ENCODE measurements around the gene PAPSS2. TPM values are rescaled to one million over a fixed set of nuclear protein-coding genes. Genes with fewer than 3 reads are reported as not detected.

PAPSS2 gene
- total and polyA plus RNA-seq, 2 donors (not counting 3 experiments of a cell fraction or from before 2014, with no cell fraction given) = 27.9 to 82.6 TPM

DNA sequence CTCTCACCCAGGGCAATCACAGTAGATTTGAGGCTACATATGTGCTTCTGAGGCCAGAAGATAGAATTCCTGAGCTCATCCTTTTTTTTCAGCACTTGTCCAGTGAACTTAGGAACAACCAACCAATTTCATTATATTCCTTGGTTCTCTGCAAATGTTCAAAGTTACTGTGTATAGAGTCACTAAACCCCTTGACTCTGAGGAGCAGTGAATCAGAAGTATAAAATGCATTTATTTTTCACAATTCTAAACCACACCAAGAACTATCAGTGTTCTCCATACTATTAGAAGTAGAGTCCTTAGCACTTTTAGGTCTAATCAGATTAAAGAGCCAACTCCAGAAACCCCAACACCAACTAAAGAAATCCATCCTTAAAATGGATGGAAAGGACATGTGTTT lies 19.6 kb upstream of the PAPSS2 start:
- no peak overlapping the region for H3K27ac ChIP-seq (ENCODE audit: insufficient read depth, low read depth, low read length)
- H3K4me2 ChIP-seq (ENCODE audit: insufficient read depth, low read length) = no peak overlapping the region
- FAIRE-seq (no peak), DNase-seq (ENCODE audit: low read depth, low spot score) (no peak)
- H3K9ac ChIP-seq (replicated peaks; ENCODE audit: extremely low read depth, insufficient read depth, low read length) = no peak overlapping the region
- no peaks in the 10 kb centered on the region for H3K27me3 ChIP-seq (ENCODE audit: control insufficient read depth in 2 of 2, insufficient read depth in 2 of 2, low read length in 2 of 2)
- intact Hi-C loops (cut with micrococcal nuclease) = no loop called here
- BruUV-seq (replicated peaks) = no TSS peak
- dilution Hi-C loops (cut with MboI; ENCODE audit: extremely low pct_ligation_motif_present, low sequenced_read_pairs) = no loop called here
- no peaks in the 10 kb centered on the region for H3K79me2 ChIP-seq (ENCODE audit: control insufficient read depth, insufficient read depth, low read length)
- TF ChIP-seq JUN (IDR thresholded peaks at IDR 0.05; ENCODE audit: borderline replicate concordance, insufficient read depth, insufficient read length, low read depth) = no peak
- no peak for TF ChIP-seq EZH2 (IDR thresholded peaks at IDR 0.05; ENCODE audit: borderline replicate concordance, low read depth, low read length, severe bottlenecking)
- no peak for TF ChIP-seq MYC (IDR thresholded peaks at IDR 0.05; ENCODE audit: low read depth, low read length)
- TF ChIP-seq, protein P1, sequence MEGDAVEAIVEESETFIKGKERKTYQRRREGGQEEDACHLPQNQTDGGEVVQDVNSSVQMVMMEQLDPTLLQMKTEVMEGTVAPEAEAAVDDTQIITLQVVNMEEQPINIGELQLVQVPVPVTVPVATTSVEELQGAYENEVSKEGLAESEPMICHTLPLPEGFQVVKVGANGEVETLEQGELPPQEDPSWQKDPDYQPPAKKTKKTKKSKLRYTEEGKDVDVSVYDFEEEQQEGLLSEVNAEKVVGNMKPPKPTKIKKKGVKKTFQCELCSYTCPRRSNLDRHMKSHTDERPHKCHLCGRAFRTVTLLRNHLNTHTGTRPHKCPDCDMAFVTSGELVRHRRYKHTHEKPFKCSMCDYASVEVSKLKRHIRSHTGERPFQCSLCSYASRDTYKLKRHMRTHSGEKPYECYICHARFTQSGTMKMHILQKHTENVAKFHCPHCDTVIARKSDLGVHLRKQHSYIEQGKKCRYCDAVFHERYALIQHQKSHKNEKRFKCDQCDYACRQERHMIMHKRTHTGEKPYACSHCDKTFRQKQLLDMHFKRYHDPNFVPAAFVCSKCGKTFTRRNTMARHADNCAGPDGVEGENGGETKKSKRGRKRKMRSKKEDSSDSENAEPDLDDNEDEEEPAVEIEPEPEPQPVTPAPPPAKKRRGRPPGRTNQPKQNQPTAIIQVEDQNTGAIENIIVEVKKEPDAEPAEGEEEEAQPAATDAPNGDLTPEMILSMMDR (IDR thresholded peaks at IDR 0.05; ENCODE audit: extremely low read depth in 1 of 2, insufficient read depth in 1 of 2, low read depth in 1 of 2, low read length in 2 of 2) = no peak
- no peak for TF ChIP-seq FOS (IDR thresholded peaks at IDR 0.05; ENCODE audit: borderline replicate concordance, insufficient read depth, low read length)
- TF ChIP-seq, protein P2, sequence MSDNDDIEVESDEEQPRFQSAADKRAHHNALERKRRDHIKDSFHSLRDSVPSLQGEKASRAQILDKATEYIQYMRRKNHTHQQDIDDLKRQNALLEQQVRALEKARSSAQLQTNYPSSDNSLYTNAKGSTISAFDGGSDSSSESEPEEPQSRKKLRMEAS (IDR thresholded peaks at IDR 0.05; ENCODE audit: insufficient read depth, insufficient read length) = no peak
- no peak for TF ChIP-seq POLR2A (IDR thresholded peaks at IDR 0.05; ENCODE audit: low read depth, low read length)
- TF ChIP-seq GATA2 (IDR thresholded peaks at IDR 0.05; ENCODE audit: insufficient read depth, insufficient read length, low read depth, low read length) = no peak
- no peak for TF ChIP-seq POLR2AphosphoS5 (IDR thresholded peaks at IDR 0.05; ENCODE audit: insufficient read depth, low read depth, low read length)
- ChIA-PET CTCF (no interaction called here), POLR2A (no interaction called here)
- H3K4me1 ChIP-seq (ENCODE audit: control insufficient read depth, extremely low read depth, insufficient read depth, low read length) = peaks cover 13% of the 10 kb centered on the region
- H3K4me3 ChIP-seq (replicated peaks in 1 of 3; ENCODE audit: insufficient read depth in 1 of 3, low read depth in 1 of 3, low read length in 3 of 3) = no peak overlapping the region
- H3K9me1 ChIP-seq (replicated peaks; ENCODE audit: control insufficient read depth, extremely low read depth, insufficient read depth, low read length) = no peaks in the 10 kb centered on the region
- no peaks in the 10 kb centered on the region for H4K20me1 ChIP-seq (replicated peaks; ENCODE audit: control insufficient read depth, extremely low read depth, insufficient read depth, low read length)
- H3K36me3 ChIP-seq (ENCODE audit: control insufficient read depth in 2 of 2, extremely low read depth in 1 of 2, insufficient read depth in 2 of 2, low read length in 2 of 2) = no peaks in the 10 kb centered on the region
- H3K9me3 ChIP-seq (replicated peaks; ENCODE audit: control insufficient read depth, insufficient read depth, low read length) = no peaks in the 10 kb centered on the region
- no peak overlapping the region for H2AFZ ChIP-seq (ENCODE audit: low read depth, low read length)

All from endothelial cell of umbilical vein (primary cell).